ENCODE measurements around the gene ATP9B.

GRCh38 chr18:79372461-79372860 lies 303.3 kb downstream of the ATP9B start:
- TF ChIP-seq, protein P1, sequence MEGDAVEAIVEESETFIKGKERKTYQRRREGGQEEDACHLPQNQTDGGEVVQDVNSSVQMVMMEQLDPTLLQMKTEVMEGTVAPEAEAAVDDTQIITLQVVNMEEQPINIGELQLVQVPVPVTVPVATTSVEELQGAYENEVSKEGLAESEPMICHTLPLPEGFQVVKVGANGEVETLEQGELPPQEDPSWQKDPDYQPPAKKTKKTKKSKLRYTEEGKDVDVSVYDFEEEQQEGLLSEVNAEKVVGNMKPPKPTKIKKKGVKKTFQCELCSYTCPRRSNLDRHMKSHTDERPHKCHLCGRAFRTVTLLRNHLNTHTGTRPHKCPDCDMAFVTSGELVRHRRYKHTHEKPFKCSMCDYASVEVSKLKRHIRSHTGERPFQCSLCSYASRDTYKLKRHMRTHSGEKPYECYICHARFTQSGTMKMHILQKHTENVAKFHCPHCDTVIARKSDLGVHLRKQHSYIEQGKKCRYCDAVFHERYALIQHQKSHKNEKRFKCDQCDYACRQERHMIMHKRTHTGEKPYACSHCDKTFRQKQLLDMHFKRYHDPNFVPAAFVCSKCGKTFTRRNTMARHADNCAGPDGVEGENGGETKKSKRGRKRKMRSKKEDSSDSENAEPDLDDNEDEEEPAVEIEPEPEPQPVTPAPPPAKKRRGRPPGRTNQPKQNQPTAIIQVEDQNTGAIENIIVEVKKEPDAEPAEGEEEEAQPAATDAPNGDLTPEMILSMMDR (conservative IDR thresholded peaks at IDR 0.05; ENCODE audit: low read length): no peak
- TF ChIP-seq EZH2phosphoT487 (IDR thresholded peaks at IDR 0.05; ENCODE audit: borderline replicate concordance): no peak

Data from Loucy (cell line).